ENCODE data around the gene FICD. TPM values are rescaled to one million over a fixed set of nuclear protein-coding genes. Genes with fewer than 3 reads are reported as not detected.

FICD gene
- total and polyA plus RNA-seq, 2 donors (not counting 1 experiment from before 2014, with no cell fraction given) = 1.2 to 9.1 TPM

DNA sequence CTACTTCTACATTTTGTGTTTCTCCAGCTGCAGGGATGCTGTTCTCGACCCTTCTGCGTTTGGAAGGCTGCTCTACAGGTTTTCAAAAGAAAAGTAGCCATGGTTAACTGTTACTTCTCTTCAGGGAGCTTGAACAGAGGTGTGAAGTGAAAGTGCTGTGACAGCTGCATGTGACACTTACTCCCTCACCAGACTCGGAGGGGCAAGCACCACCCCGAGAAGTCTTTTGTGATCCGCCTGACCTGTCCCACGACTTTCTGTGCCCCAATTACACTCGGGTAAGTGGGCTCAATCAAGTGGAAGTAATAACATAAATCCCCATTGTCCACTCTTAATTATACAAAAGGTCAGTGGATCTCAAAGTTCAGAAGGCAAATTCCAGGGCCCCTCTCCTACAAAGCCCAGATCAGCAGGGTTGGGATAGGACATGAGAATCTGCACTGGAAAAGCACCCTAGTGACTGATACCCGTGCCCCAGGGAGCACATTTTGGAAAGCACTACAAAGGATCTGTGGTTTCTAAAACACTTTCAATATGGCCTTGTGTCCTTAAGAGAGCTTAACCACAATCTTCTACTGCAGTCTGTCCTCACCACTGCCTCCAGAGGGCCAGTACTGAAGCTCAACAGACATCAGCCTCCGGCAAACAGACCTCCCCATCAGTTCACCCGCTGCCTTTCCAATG is 11.5 kb downstream of the FICD start:
- Histone ChIP-seq H3K4me3 (ENCODE audit: control extremely low read depth in 1 of 5, extremely low read depth in 1 of 5, insufficient read depth in 1 of 5, low read depth in 2 of 5, low read length in 4 of 5) (no peak overlapping the region), H3K4me2 (replicated peaks; ENCODE audit: low read depth, low read length, poor library complexity, severe bottlenecking) (no peak overlapping the region), H3K27ac (ENCODE audit: low read length in 2 of 2) (no peak overlapping the region), H3K4me1 (ENCODE audit: control insufficient read depth in 2 of 2, insufficient read depth in 2 of 2, low read length in 2 of 2) (no peaks in the 10 kb centered on the region), H3K79me2 (ENCODE audit: control insufficient read depth, insufficient read depth, low read length) (peaks cover 6% of the 10 kb centered on the region), H3K36me3 (replicated peaks in 1 of 2; ENCODE audit: control extremely low read depth in 1 of 2, control insufficient read depth in 1 of 2, extremely low read depth in 1 of 2, insufficient read depth in 2 of 2, low read length in 1 of 2) (peaks cover 4 to 95% of the 10 kb centered on the region in 2 experiments), H3K27me3 (replicated peaks in 1 of 4; ENCODE audit: control extremely low read depth in 1 of 4, control insufficient read depth in 3 of 4, insufficient read depth in 4 of 4, low read length in 3 of 4) (no peaks in the 10 kb centered on the region), H2AFZ (ENCODE audit: insufficient read depth, low read depth, low read length, poor library complexity, severe bottlenecking) (no peak overlapping the region), H3K9me3 (ENCODE audit: control extremely low read depth in 1 of 3, control insufficient read depth in 2 of 3, insufficient read depth in 1 of 3, low read length in 2 of 3) (no peaks in the 10 kb centered on the region), H3K9ac (ENCODE audit: low read length) (no peak overlapping the region), H4K20me1 (ENCODE audit: control insufficient read depth, insufficient read depth, low read length, poor library complexity, severe bottlenecking) (peaks cover 16% of the 10 kb centered on the region)
- no peak for TF ChIP-seq EZH2 (IDR thresholded peaks at IDR 0.05; ENCODE audit: borderline replicate concordance, insufficient read depth, low read depth, low read length, poor library complexity, severe bottlenecking)
- TF ChIP-seq, protein P1, sequence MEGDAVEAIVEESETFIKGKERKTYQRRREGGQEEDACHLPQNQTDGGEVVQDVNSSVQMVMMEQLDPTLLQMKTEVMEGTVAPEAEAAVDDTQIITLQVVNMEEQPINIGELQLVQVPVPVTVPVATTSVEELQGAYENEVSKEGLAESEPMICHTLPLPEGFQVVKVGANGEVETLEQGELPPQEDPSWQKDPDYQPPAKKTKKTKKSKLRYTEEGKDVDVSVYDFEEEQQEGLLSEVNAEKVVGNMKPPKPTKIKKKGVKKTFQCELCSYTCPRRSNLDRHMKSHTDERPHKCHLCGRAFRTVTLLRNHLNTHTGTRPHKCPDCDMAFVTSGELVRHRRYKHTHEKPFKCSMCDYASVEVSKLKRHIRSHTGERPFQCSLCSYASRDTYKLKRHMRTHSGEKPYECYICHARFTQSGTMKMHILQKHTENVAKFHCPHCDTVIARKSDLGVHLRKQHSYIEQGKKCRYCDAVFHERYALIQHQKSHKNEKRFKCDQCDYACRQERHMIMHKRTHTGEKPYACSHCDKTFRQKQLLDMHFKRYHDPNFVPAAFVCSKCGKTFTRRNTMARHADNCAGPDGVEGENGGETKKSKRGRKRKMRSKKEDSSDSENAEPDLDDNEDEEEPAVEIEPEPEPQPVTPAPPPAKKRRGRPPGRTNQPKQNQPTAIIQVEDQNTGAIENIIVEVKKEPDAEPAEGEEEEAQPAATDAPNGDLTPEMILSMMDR (IDR thresholded peaks at IDR 0.05) = no peak
- Mint-ChIP-seq H3K27me3 (no peaks in the 10 kb centered on the region), H3K27ac (no peak overlapping the region), H3K4me3 (no peak overlapping the region), H3K9me3 (ENCODE audit: insufficient read depth) (no peaks in the 10 kb centered on the region), H3K4me1 (no peaks in the 10 kb centered on the region)
- 72% methylated on average over 4 of the region's 10 CpGs for WGBS (ENCODE audit: insufficient coverage)
- intact Hi-C loops (cut with micrococcal nuclease) = no loop called here
- no peak for DNase-seq
- CTCF ChIA-PET = no interaction called here
- ATAC-seq (ENCODE audit: low read depth) = no peak
- POLR2A ChIA-PET = no interaction called here

DNA sequence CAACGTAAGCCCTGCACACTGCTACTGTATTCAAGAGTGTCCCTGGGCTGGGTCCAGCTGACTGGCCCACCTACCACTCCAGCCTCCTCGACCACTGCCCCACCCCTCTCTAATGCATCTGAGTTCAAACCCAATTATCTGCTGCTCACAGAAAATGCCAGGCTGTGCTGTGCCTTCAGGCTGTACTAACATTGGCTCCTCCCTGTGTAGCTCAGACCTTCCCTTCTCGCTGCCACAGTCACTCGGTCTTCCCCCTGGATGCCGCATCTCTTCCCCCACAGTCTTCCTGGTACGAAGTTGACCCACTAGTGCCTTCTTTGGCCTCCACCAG is 12.1 kb downstream of the FICD start:
- no peak for ATAC-seq (ENCODE audit: low read depth)

More for the DNA sequence above, 12.1 kb downstream of the FICD start:
- no peak overlapping the region for H3K4me2 ChIP-seq (replicated peaks; ENCODE audit: low read depth, low read length, poor library complexity, severe bottlenecking)
- DNase-seq = no peak
- Mint-ChIP-seq H3K27ac (peak overlapping the region; percentile 3), H3K9me3 (ENCODE audit: insufficient read depth) (no peaks in the 10 kb centered on the region), H3K4me3 (no peak overlapping the region), H3K27me3 (no peaks in the 10 kb centered on the region), H3K4me1 (no peaks in the 10 kb centered on the region)
- ChIA-PET CTCF (no interaction called here), POLR2A (no interaction called here)
- TF ChIP-seq, protein P1 (IDR thresholded peaks at IDR 0.05) = no peak
- TF ChIP-seq EZH2 (IDR thresholded peaks at IDR 0.05; ENCODE audit: borderline replicate concordance, insufficient read depth, low read depth, low read length, poor library complexity, severe bottlenecking) = no peak
- no peaks in the 10 kb centered on the region for H3K27me3 ChIP-seq (replicated peaks in 1 of 4; ENCODE audit: control extremely low read depth in 1 of 4, control insufficient read depth in 3 of 4, insufficient read depth in 4 of 4, low read length in 3 of 4)
- H3K9ac ChIP-seq (ENCODE audit: low read length) = no peak overlapping the region
- H4K20me1 ChIP-seq (ENCODE audit: control insufficient read depth, insufficient read depth, low read length, poor library complexity, severe bottlenecking) = peaks cover 16% of the 10 kb centered on the region
- no peaks in the 10 kb centered on the region for H3K9me3 ChIP-seq (ENCODE audit: control extremely low read depth in 1 of 3, control insufficient read depth in 2 of 3, insufficient read depth in 1 of 3, low read length in 2 of 3)
- H2AFZ ChIP-seq (ENCODE audit: insufficient read depth, low read depth, low read length, poor library complexity, severe bottlenecking) = no peak overlapping the region
- H3K36me3 ChIP-seq (replicated peaks in 1 of 2; ENCODE audit: control extremely low read depth in 1 of 2, control insufficient read depth in 1 of 2, extremely low read depth in 1 of 2, insufficient read depth in 2 of 2, low read length in 1 of 2) = peaks cover 4 to 95% of the 10 kb centered on the region in 2 experiments
- H3K79me2 ChIP-seq (ENCODE audit: control insufficient read depth, insufficient read depth, low read length) = peaks cover 6% of the 10 kb centered on the region
- H3K27ac ChIP-seq (ENCODE audit: low read length in 2 of 2) = no peak overlapping the region
- no peak overlapping the region for H3K4me3 ChIP-seq (ENCODE audit: control extremely low read depth in 1 of 5, extremely low read depth in 1 of 5, insufficient read depth in 1 of 5, low read depth in 2 of 5, low read length in 4 of 5)
- no peaks in the 10 kb centered on the region for H3K4me1 ChIP-seq (ENCODE audit: control insufficient read depth in 2 of 2, insufficient read depth in 2 of 2, low read length in 2 of 2)
- 96% methylated on average over 6 of the region's 6 CpGs for WGBS (ENCODE audit: insufficient coverage)
- intact Hi-C loops (cut with micrococcal nuclease) = no loop called here
